Memory B cell (primary cell): ENCODE data around the gene HIBADH.

Source experiments
- ATAC-seq: fragments of 150-1000 bp; cut with Tn5 transposase; 2 replicates; pipeline ENCODE4 v1.10.0; 2021; ENCODE audit warnings: low read depth, mild to moderate bottlenecking, moderate library complexity
- DNase-seq, 2 donors: peaks; one replicate each; pipeline ENCODE4 v3.0.0; 2022; ENCODE audit warnings: low spot score in 2 of 2
- H3K27ac Mint-ChIP-seq: one replicate; pipeline ENCODE4 v1.8.0; 2022; ENCODE audit warnings: mild to moderate bottlenecking, moderate library complexity, mixed read lengths
- H3K27me3 Mint-ChIP-seq: one replicate; pipeline ENCODE4 v1.8.0; 2022; ENCODE audit warnings: mixed read lengths
- H3K36me3 Mint-ChIP-seq: one replicate; pipeline ENCODE4 v1.8.0; 2022; ENCODE audit warnings: mild to moderate bottlenecking, mixed read lengths
- H3K4me1 Mint-ChIP-seq: one replicate; pipeline ENCODE4 v1.8.0; 2022; ENCODE audit warnings: mixed read lengths
- H3K4me3 Mint-ChIP-seq: one replicate; pipeline ENCODE4 v1.8.0; 2022; ENCODE audit warnings: mild to moderate bottlenecking, moderate library complexity, mixed read lengths
- H3K9me3 Mint-ChIP-seq: one replicate; pipeline ENCODE4 v1.8.0; 2022; ENCODE audit warnings: mixed read lengths

HIBADH gene

GRCh38 chr7:27611059-27611458, 51.6 kb downstream of the HIBADH start:
- H3K4me1 Mint-ChIP-seq, result no peaks in the 10 kb centered on the region
- no peak for ATAC-seq

DNA sequence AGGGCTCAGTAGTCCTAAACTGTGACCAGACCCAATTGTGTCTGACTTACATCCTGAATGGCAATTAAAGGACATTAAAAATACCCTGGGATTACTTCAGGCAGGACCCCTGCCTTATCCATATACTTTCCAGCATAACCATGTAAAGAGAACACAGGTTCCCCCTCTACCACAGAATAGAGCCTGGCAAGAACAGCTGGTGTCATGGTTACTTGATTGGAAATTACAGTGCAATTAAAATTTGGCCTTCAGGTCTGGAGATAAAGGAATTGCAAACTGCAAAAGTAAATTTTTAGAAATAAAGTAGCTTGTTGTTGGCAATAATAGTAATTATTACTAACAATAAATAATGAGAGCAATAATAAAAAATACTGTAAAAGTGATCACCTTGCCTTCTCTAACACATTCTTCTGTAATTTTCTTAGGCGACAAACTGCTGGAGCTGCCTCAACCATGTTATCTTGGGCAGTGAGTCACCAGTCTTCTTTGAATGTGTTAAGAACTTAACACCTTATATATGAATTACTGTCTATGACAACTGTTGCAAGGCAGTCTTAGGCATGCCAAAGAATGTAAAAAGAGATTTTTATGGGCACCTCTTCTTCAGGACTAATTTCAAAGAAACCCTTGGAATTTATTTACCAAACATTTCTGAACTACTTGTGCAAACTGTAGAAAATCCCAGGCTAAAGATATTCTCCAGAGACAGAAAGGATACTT, 53.7 kb downstream of the HIBADH start:
- H3K4me3 Mint-ChIP-seq, result no peak overlapping the region
- no peaks in the 10 kb centered on the region for H3K27me3 Mint-ChIP-seq
- no peaks in the 10 kb centered on the region for H3K9me3 Mint-ChIP-seq
- H3K27ac Mint-ChIP-seq, result no peak overlapping the region
- H3K36me3 Mint-ChIP-seq, result peaks cover 2% of the 10 kb centered on the region
- DNase-seq (no peak), ATAC-seq (no peak)
- no peaks in the 10 kb centered on the region for H3K4me1 Mint-ChIP-seq

More at GRCh38 chr7:27611059-27611458, 51.6 kb downstream of the HIBADH start:
- Mint-ChIP-seq H3K27me3 (no peaks in the 10 kb centered on the region), H3K27ac (no peak overlapping the region), H3K4me3 (no peak overlapping the region), H3K36me3 (peaks cover 7% of the 10 kb centered on the region), H3K9me3 (no peaks in the 10 kb centered on the region)
- DNase-seq, result no peak

- DNase-seq, result no peak
- Mint-ChIP-seq H3K36me3 (peaks cover 4% of the 10 kb centered on the region), H3K27me3 (no peaks in the 10 kb centered on the region), H3K4me1 (no peaks in the 10 kb centered on the region), H3K4me3 (no peak overlapping the region), H3K27ac (no peak overlapping the region), H3K9me3 (no peaks in the 10 kb centered on the region)
- no peak for ATAC-seq
Measured at GRCh38 chr7:27607210-27607606, 55.5 kb downstream of the HIBADH start.

- Mint-ChIP-seq H3K9me3 (no peaks in the 10 kb centered on the region), H3K4me1 (no peaks in the 10 kb centered on the region), H3K4me3 (no peak overlapping the region), H3K27ac (no peak overlapping the region), H3K36me3 (peaks cover 4% of the 10 kb centered on the region), H3K27me3 (no peaks in the 10 kb centered on the region)
- DNase-seq (no peak), ATAC-seq (no peak)
Measured at GRCh38 chr7:27606270-27607209, 56.1 kb downstream of the HIBADH start.

GRCh38 chr7:27605689-27606269, 56.9 kb downstream of the HIBADH start:
- H3K27me3 Mint-ChIP-seq, result no peaks in the 10 kb centered on the region
- no peak overlapping the region for H3K27ac Mint-ChIP-seq
- ATAC-seq, result no peak
- H3K4me1 Mint-ChIP-seq, result no peaks in the 10 kb centered on the region
- no peak overlapping the region for H3K4me3 Mint-ChIP-seq
- no peaks in the 10 kb centered on the region for H3K9me3 Mint-ChIP-seq
- peaks cover 4% of the 10 kb centered on the region for H3K36me3 Mint-ChIP-seq
- DNase-seq, result no peak

GRCh38 chr7:27605283-27605682, 57.4 kb downstream of the HIBADH start:
- Mint-ChIP-seq H3K27me3 (no peaks in the 10 kb centered on the region), H3K36me3 (peaks cover 4% of the 10 kb centered on the region), H3K9me3 (no peaks in the 10 kb centered on the region), H3K27ac (no peak overlapping the region), H3K4me3 (no peak overlapping the region), H3K4me1 (no peaks in the 10 kb centered on the region)
- ATAC-seq (no peak), DNase-seq (no peak)

GRCh38 chr7:27603813-27604212, 58.9 kb downstream of the HIBADH start:
- H3K27me3 Mint-ChIP-seq, result no peaks in the 10 kb centered on the region
- peaks cover 5% of the 10 kb centered on the region for H3K36me3 Mint-ChIP-seq
- no peaks in the 10 kb centered on the region for H3K9me3 Mint-ChIP-seq
- H3K4me3 Mint-ChIP-seq, result no peak overlapping the region
- DNase-seq (no peak), ATAC-seq (no peak)
- H3K27ac Mint-ChIP-seq, result no peak overlapping the region
- H3K4me1 Mint-ChIP-seq, result no peaks in the 10 kb centered on the region

DNA sequence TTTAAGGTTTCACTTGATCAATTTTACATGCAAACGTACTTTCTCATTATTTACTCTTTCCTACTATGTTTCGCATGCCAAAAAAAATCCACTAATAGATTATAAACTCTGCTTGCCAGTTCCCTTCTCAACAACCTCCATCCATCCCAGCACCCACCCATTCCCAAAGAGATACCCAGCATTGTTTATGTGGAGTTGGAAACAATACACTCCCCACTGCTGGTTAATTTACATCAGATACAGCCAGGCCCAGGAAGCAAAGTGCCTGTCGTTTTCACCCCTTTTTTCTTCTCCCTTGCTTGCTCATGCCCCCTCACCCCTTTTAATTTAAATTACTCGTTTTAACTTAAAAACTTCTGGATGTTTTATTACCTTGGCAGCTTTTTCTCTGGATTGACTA, 59.9 kb downstream of the HIBADH start:
- ATAC-seq (no peak), DNase-seq (no peak)
- peaks cover 9% of the 10 kb centered on the region for H3K36me3 Mint-ChIP-seq
- H3K27me3 Mint-ChIP-seq, result no peaks in the 10 kb centered on the region
- no peaks in the 10 kb centered on the region for H3K9me3 Mint-ChIP-seq
- no peak overlapping the region for H3K4me3 Mint-ChIP-seq
- no peaks in the 10 kb centered on the region for H3K4me1 Mint-ChIP-seq
- H3K27ac Mint-ChIP-seq, result no peak overlapping the region

GRCh38 chr7:27601217-27601616, 61.5 kb downstream of the HIBADH start:
- DNase-seq (no peak), ATAC-seq (no peak)
- H3K36me3 Mint-ChIP-seq, result peaks cover 9% of the 10 kb centered on the region
- no peaks in the 10 kb centered on the region for H3K9me3 Mint-ChIP-seq
- H3K27ac Mint-ChIP-seq, result no peak overlapping the region
- no peaks in the 10 kb centered on the region for H3K4me1 Mint-ChIP-seq
- no peaks in the 10 kb centered on the region for H3K27me3 Mint-ChIP-seq
- no peak overlapping the region for H3K4me3 Mint-ChIP-seq

DNA sequence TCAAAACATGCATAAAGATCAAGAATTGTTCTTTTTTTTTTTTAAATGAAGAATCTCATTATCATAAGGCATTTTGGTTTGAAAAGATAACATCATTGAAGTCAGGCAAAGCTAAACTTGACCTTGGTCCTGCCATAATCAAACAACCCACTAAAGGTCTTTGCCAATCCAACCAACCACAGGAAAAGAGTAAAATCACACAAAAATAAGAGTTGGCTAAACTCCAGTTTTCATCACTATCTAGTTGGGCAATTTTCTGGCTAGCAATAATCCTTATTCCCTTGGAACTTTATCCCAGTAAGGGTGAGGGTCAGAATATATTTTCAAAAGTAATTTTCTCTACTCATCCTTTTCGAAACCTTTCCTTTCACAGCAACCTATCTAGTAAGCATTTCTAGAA, 62.4 kb downstream of the HIBADH start:
- no peak overlapping the region for H3K4me3 Mint-ChIP-seq
- H3K27me3 Mint-ChIP-seq, result no peaks in the 10 kb centered on the region
- no peaks in the 10 kb centered on the region for H3K4me1 Mint-ChIP-seq
- DNase-seq, result no peak
- no peaks in the 10 kb centered on the region for H3K9me3 Mint-ChIP-seq
- no peak for ATAC-seq
- H3K27ac Mint-ChIP-seq, result no peak overlapping the region
- peaks cover 9% of the 10 kb centered on the region for H3K36me3 Mint-ChIP-seq

DNA sequence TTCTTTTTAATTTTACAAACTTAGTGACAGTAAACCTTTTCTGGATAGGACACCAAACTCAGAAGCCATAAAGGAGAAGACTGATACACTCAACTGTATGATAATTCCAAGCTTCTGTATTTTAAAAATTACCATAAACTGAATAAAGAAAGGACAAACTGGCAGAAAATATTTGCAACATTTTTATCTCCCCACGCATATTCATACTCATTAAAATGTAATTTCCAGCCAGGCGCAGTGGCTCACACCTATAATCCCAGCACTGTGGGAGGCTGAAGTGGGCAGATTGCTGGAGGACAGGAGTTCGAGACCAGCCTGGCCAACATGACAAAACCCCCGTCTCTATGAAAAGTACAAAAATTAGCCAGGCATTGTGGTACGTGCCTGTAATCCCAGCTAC, 67.7 kb downstream of the HIBADH start:
- H3K36me3 Mint-ChIP-seq, result peaks cover 19% of the 10 kb centered on the region
- H3K27me3 Mint-ChIP-seq, result no peaks in the 10 kb centered on the region
- no peaks in the 10 kb centered on the region for H3K9me3 Mint-ChIP-seq
- H3K4me3 Mint-ChIP-seq, result no peak overlapping the region
- no peak overlapping the region for H3K27ac Mint-ChIP-seq
- no peaks in the 10 kb centered on the region for H3K4me1 Mint-ChIP-seq
- DNase-seq (no peak), ATAC-seq (no peak)

GRCh38 chr7:27593226-27593625, 69.5 kb downstream of the HIBADH start:
- Mint-ChIP-seq H3K4me3 (no peak overlapping the region), H3K9me3 (no peaks in the 10 kb centered on the region), H3K36me3 (peaks cover 13% of the 10 kb centered on the region), H3K27me3 (no peaks in the 10 kb centered on the region), H3K27ac (no peak overlapping the region), H3K4me1 (no peaks in the 10 kb centered on the region)
- no peak for ATAC-seq
- no peak for DNase-seq

DNA sequence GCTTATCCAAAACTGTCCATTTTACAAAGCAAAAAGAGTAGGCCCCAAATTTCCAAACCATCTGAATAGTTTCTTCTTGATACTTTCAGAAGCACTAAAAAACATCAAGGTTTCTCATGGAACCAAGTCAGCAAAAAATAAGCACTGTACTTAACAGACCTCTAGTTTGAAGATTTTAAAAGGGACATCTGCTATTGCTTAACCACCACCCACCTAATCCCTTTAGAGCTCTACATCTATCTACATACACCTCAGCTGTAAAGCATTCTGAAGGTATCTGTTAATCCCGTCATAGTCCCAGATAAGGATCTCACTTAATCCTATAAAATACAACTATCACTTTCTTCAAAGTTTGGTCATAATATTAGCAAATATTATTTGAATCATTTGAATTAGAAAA, 72.3 kb downstream of the HIBADH start:
- Mint-ChIP-seq H3K4me1 (peaks cover 14% of the 10 kb centered on the region), H3K9me3 (no peaks in the 10 kb centered on the region), H3K27me3 (peaks cover 4% of the 10 kb centered on the region), H3K4me3 (no peak overlapping the region), H3K36me3 (peaks cover 13% of the 10 kb centered on the region), H3K27ac (no peak overlapping the region)
- DNase-seq, result no peak
- no peak for ATAC-seq

DNA sequence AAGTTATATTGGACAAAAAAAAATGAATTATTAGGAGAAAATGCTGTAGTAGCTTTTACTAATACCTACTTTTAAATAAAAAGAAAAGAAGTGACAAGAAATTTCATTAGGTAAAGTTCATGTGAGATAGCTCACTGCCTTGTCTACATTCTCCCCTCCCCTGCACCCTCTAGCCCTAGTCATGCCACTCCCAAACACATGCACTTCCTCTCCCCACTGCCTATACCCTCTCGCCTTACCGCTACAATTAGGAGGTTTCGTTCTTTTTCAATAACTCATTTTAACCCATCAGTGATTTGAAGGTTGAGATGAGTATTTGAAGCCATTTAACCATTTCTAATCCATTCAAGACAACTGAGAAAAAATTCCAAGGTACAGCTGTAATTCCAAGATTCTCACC, 75.3 kb downstream of the HIBADH start:
- peaks cover 14% of the 10 kb centered on the region for H3K4me1 Mint-ChIP-seq
- ATAC-seq, result peak; percentile 73
- H3K36me3 Mint-ChIP-seq, result peaks cover 7% of the 10 kb centered on the region
- DNase-seq, result no peak
- H3K27ac Mint-ChIP-seq, result no peak overlapping the region
- no peaks in the 10 kb centered on the region for H3K9me3 Mint-ChIP-seq
- peak overlapping the region; percentile 56 for H3K4me3 Mint-ChIP-seq
- H3K27me3 Mint-ChIP-seq, result peaks cover 4% of the 10 kb centered on the region
